GM19099 (cell line): ENCODE measurements around the gene COBLL1.

Experiments used
- POLR2A ChIP-seq: IDR thresholded peaks from 3 replicates; pipeline ENCODE4 v1.6.1; 2011; ENCODE audit warnings: low read depth; ENCODE audit not compliant: insufficient read length; ENCODE audit errors: extremely low read depth

Gene COBLL1

DNA sequence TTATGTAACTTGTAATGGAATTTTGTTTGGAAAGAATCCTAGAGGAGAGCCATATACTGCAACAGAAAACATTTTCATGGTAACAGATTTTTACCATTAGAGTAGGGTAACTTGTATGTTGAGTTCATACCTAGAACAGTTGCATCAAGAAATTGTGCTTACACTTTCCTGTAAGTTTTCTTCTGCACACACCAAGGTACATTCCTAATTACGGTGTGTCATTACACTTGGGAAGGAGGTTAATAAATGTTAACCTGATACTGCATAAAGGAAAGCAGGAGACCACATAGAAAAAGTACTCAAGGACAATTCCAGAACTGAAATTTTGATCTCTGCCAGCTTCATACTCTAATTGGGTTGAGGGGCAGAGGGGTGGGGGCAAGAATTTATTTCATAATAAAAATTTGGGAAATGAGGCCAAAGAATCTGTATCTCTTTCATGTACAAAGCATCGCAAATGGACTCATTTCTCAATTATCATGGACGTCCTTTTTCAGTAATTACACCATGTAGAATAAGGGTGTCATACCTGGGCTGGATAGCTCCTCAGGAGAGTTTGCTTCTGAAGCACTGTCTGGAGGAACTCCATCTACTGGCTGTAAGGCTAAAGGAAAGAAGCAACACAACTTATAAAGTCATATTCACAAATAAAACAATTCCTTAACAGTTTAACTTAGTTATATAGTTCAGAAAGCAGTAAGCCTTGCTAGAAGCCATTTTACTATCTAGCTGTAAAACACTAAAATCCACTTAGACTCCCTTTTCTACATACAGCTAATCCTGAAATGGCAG is 137.5 kb downstream of the COBLL1 start:
- no peak for TF ChIP-seq POLR2A

DNA sequence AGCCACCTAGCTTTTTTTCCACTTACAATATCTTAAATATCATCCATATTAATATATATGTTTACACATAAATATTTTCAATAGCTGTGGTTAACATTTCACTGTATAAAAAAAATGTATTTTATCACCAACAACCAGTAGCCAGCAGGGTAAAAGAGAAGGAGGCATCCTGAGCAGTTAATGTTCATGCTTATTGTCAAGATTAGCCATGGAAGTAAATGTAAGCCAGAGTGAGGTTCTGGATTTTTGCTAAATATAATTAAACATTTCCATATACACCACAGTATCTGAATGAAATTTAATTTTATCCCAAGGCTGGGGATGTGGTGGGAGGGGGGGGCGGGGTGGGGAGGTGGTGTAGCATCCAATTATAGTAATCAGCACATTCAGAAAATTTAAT is 140.1 kb downstream of the COBLL1 start:
- no peak for TF ChIP-seq POLR2A

- no peak for TF ChIP-seq POLR2A
Measured at GRCh38 chr2:164700390-164700789, 141.2 kb downstream of the COBLL1 start.

DNA sequence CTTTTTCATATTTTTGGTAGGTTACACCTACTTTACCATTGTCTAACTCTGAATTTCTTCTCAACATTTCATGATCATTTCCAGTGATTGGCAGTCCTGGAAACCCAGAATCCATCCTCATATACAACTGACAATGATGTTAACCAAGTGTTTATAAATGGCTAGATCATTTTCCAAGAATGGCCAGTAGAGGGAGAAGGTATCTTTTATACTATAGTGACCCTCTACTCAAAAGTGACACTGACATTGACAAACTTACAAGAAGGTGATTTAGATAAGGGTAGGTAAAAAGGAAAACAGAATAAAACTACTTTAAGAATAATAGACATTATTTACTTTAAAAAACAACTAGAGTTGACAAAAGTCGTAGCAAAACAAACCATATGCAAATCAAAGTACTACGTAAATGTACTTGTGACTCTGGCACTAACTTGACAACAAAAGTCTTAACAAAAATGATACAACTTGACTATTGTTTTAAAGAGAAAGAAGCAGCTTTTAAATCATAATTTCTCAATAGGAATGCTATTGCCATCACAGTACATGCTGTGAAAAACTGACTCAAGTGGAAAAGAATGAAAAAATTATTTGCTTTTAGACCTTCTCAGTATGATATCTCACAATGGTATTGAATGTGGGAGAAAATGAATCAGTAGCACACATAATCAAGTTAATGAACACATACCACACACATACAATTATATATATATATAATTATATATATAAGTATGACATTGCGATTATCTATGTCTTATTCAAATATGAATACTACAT is 143.7 kb downstream of the COBLL1 start:
- no peak for TF ChIP-seq POLR2A

DNA sequence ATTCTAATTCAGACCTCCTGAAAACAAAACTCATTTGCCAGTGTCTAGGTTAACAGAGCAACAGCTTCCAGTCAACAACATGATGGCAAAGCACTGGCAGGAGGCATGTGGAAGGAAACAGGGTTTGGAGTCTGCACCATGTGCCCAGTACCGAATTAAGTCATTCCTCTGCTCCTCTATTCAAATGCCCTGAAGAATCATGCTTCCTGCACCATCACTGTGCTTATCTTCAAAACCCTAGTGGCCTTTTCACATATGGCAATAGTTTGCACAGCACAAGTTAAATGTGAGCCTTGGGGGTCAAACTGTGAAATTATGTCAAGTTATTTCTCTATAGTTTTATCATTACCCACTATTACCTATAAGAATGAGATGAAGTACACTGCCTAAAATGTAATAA is 145.0 kb downstream of the COBLL1 start:
- TF ChIP-seq POLR2A: no peak

- no peak for TF ChIP-seq POLR2A
Measured at GRCh38 chr2:164694275-164694695, 147.3 kb downstream of the COBLL1 start.

DNA sequence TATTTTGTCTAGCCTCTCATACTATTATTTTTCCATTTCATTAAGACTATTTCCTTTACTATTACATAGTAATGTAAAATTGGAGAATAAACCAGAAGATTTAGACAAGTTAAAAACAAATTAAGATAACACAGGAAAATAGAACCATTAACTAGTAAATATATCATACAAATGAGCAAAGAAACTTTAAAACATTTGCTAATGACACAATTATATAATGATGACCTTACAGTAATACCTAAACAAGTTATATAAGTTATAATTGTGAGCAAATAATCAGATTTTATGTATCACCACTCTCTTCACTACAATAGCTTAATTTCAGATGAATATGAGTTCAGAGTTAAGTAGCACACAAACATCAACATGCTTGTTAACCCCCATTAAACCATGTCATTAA is 147.8 kb downstream of the COBLL1 start:
- no peak for TF ChIP-seq POLR2A

- TF ChIP-seq POLR2A: no peak
Measured at GRCh38 chr2:164693390-164693789, 148.2 kb downstream of the COBLL1 start.

GRCh38 chr2:164692958-164693357 is 148.7 kb downstream of the COBLL1 start:
- no peak for TF ChIP-seq POLR2A

GRCh38 chr2:164692114-164692513 is 149.5 kb downstream of the COBLL1 start:
- TF ChIP-seq POLR2A: no peak

- TF ChIP-seq POLR2A: no peak
Measured at GRCh38 chr2:164691346-164691887, 150.2 kb downstream of the COBLL1 start.

GRCh38 chr2:164690361-164690760 is 151.3 kb downstream of the COBLL1 start:
- no peak for TF ChIP-seq POLR2A

- TF ChIP-seq POLR2A: no peak
Measured at GRCh38 chr2:164688896-164689419, 152.7 kb downstream of the COBLL1 start.

- TF ChIP-seq POLR2A: no peak
Measured at GRCh38 chr2:164681009-164681408, 160.6 kb downstream of the COBLL1 start.

- no peak for TF ChIP-seq POLR2A
Measured at GRCh38 chr2:164678631-164679149, 162.9 kb downstream of the COBLL1 start.

- no peak for TF ChIP-seq POLR2A
Measured at GRCh38 chr2:164677733-164678132, 163.9 kb downstream of the COBLL1 start.

DNA sequence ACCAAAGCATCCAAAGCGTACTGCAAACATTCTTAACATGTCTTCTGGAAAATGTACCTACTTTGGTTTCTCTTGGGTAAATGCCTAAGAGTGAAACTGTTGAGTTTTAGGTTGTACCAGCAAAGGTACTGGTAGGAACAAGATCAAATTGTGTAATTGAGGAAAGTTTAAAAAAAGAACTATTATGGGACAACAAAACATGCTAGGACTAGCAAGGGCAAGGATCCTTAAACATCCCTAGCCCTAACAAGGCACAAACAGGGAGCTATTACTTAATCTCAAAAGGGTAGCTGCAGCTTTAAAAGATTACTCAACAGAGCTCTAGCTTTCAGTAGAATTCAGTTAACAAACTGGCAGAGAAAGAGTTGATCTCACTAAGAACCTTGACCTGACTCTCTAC is 164.4 kb downstream of the COBLL1 start:
- TF ChIP-seq POLR2A: no peak
